Measurements from ENCODE around the gene CRISPLD2.

DNA sequence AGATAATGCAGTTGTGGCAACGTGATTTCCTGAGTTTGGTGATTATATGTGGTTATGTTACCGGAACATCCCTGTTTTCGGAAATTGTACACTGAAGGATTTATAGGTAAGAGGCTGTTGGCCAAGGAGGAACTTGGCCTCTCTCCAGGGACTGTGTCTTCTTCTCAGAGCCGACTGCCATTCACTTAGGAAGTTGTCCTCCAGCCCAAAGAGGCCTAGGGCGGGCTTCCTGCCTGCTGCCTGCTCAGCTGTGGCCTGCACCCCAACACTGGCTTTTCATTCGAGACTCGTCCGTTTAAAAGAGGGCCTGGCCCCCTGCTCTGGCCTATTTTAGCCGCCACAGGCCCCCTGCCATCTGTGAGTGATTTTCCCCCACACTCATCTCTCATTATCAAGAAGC, 127.2 kb downstream of the CRISPLD2 start:
- TF ChIP-seq, protein P1, sequence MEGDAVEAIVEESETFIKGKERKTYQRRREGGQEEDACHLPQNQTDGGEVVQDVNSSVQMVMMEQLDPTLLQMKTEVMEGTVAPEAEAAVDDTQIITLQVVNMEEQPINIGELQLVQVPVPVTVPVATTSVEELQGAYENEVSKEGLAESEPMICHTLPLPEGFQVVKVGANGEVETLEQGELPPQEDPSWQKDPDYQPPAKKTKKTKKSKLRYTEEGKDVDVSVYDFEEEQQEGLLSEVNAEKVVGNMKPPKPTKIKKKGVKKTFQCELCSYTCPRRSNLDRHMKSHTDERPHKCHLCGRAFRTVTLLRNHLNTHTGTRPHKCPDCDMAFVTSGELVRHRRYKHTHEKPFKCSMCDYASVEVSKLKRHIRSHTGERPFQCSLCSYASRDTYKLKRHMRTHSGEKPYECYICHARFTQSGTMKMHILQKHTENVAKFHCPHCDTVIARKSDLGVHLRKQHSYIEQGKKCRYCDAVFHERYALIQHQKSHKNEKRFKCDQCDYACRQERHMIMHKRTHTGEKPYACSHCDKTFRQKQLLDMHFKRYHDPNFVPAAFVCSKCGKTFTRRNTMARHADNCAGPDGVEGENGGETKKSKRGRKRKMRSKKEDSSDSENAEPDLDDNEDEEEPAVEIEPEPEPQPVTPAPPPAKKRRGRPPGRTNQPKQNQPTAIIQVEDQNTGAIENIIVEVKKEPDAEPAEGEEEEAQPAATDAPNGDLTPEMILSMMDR (IDR thresholded peaks at IDR 0.05), result no peak
- TF ChIP-seq POLR2A (IDR thresholded peaks at IDR 0.05), result no peak

Data from Peyer's patch (tissue), 4 donors.